HepG2 (cell line): ENCODE measurements around the gene SIGLEC1. TPM values are rescaled to one million over a fixed set of nuclear protein-coding genes. Genes with fewer than 3 reads are reported as not detected.

Source experiments
- CBX1 ChIP-seq: IDR thresholded peaks from one replicate; pipeline ENCODE4 v1.6.1; 2016; ENCODE audit warnings: antibody characterized with exemption, low read depth
- CBX2 ChIP-seq, 2 experiments: fragments of 200-600 bp in 1 of 2; sonication (generic); formaldehyde crosslinking in 1 of 2; IDR thresholded peaks; 2 replicates each; pipeline versions ENCODE4 v1.7.0 to v1.8.1; 2018 to 2022; ENCODE audit warnings: low read depth in 2 of 2, low read length in 1 of 2, mild to moderate bottlenecking in 1 of 2, missing genetic modification reagents in 1 of 2
- CC2D1A ChIP-seq: sonication (generic); formaldehyde crosslinking; IDR thresholded peaks from 2 replicates; pipeline ENCODE4 v1.8.1; 2023; ENCODE audit warnings: mild to moderate bottlenecking, missing genetic modification reagents
- EHMT2 ChIP-seq: fragments of 200-600 bp; sonication (generic); IDR thresholded peaks from 2 replicates; pipeline ENCODE4 v1.7.0; 2017; ENCODE audit warnings: antibody characterized with exemption, low read depth, low read length, borderline replicate concordance
- GLI4 ChIP-seq: sonication (generic); formaldehyde crosslinking; IDR thresholded peaks from 2 replicates; pipeline ENCODE4 v1.5.1; 2020; ENCODE audit warnings: missing genetic modification reagents, mild to moderate bottlenecking, moderate library complexity, borderline replicate concordance
- KLF11 ChIP-seq: IDR thresholded peaks from 2 replicates; pipeline ENCODE4 v1.6.1; 2016; ENCODE audit warnings: missing compliant biosample characterization
- NR2F1 ChIP-seq, 2 experiments: fragments of 450-650 bp in 1 of 2; formaldehyde crosslinking in 1 of 2; IDR thresholded peaks; 2 replicates each; pipeline versions ENCODE4 v1.5.0 to v1.6.1; 2016 to 2020; ENCODE audit warnings: mild to moderate bottlenecking in 1 of 2, missing compliant biosample characterization in 1 of 2, missing genetic modification reagents in 1 of 2, moderate library complexity in 1 of 2
- ZBTB21 ChIP-seq: sonication (generic); formaldehyde crosslinking; IDR thresholded peaks from 2 replicates; pipeline ENCODE4 v1.4.0; 2020; ENCODE audit warnings: missing genetic modification reagents
- ZNF3 ChIP-seq: IDR thresholded peaks from 2 replicates; pipeline ENCODE4 v1.7.0; 2017; ENCODE audit warnings: inconsistent platforms
- ZNF468 ChIP-seq: sonication (generic); formaldehyde crosslinking; IDR thresholded peaks from 2 replicates; pipeline ENCODE4 v1.8.0; 2022; ENCODE audit warnings: mild to moderate bottlenecking, moderate library complexity, missing genetic modification reagents
- ZNF558 ChIP-seq: sonication (generic); formaldehyde crosslinking; IDR thresholded peaks from 2 replicates; pipeline ENCODE4 v1.9.0; 2022; ENCODE audit warnings: mild to moderate bottlenecking, missing genetic modification reagents, borderline replicate concordance
- ZNF563 ChIP-seq: sonication (generic); formaldehyde crosslinking; IDR thresholded peaks from 2 replicates; pipeline ENCODE4 v1.8.0; 2022; ENCODE audit warnings: mild to moderate bottlenecking, moderate library complexity, missing genetic modification reagents
- polyA plus RNA-seq, 8 experiments: library from polyadenylated mRNA; depleted of rRNA in 3 of 8; stranded (reverse) in 7 of 8; unstranded in 1 of 8; fragments of >200 nt; fragmentation: Illumina TruSeq in 4 of 8; extraction: Trizol in 4 of 8; gene quantifications; 2 replicates each; pipeline versions ENCODE4 v1.2.1 to v1.2.3, GENCODE V29; 2011 to 2016; ENCODE audit warnings: low read depth in 4 of 8, missing spikeins in 1 of 8, mixed read lengths in 1 of 8; ENCODE audit not compliant: insufficient read depth in 1 of 8
- total RNA-seq, 5 experiments: library from RNA; depleted of rRNA; stranded (reverse); fragments of >200 nt; fragmentation: Illumina TruSeq; extraction: Trizol; gene quantifications; 2 replicates each; pipeline ENCODE4 v1.2.3, GENCODE V29; 2016; ENCODE audit warnings: low read depth in 1 of 5
- TF ChIP-seq, protein P1 (sequence below): sonication (generic); formaldehyde crosslinking; IDR thresholded peaks from 2 replicates; pipeline ENCODE4 v1.8.0; 2022; ENCODE audit warnings: mild to moderate bottlenecking, missing genetic modification reagents, moderate library complexity
- TF ChIP-seq, protein P2 (sequence below): sonication (generic); formaldehyde crosslinking; IDR thresholded peaks from 2 replicates; pipeline ENCODE4 v1.4.0; 2020; ENCODE audit warnings: missing genetic modification reagents
- TF ChIP-seq, protein P3 (sequence below): sonication (generic); formaldehyde crosslinking; IDR thresholded peaks from 2 replicates; pipeline ENCODE4 v1.5.1; 2020; ENCODE audit warnings: mild to moderate bottlenecking, missing genetic modification reagents, borderline replicate concordance
- TF ChIP-seq, protein P4 (sequence below): sonication (generic); formaldehyde crosslinking; IDR thresholded peaks from 2 replicates; pipeline ENCODE4 v1.8.1; 2023; ENCODE audit warnings: missing genetic modification reagents, inconsistent platforms, borderline replicate concordance
- TF ChIP-seq, protein P5 (sequence below): sonication (generic); formaldehyde crosslinking; IDR thresholded peaks from 2 replicates; pipeline ENCODE4 v1.8.1; 2022; ENCODE audit warnings: mild to moderate bottlenecking, missing genetic modification reagents

SIGLEC1 gene
- total and polyA plus RNA-seq, 2 of the 13 experiments (the other 11 are each of a cell fraction or from before 2014, with no cell fraction given), result 0.01 TPM; not detected in 1

DNA sequence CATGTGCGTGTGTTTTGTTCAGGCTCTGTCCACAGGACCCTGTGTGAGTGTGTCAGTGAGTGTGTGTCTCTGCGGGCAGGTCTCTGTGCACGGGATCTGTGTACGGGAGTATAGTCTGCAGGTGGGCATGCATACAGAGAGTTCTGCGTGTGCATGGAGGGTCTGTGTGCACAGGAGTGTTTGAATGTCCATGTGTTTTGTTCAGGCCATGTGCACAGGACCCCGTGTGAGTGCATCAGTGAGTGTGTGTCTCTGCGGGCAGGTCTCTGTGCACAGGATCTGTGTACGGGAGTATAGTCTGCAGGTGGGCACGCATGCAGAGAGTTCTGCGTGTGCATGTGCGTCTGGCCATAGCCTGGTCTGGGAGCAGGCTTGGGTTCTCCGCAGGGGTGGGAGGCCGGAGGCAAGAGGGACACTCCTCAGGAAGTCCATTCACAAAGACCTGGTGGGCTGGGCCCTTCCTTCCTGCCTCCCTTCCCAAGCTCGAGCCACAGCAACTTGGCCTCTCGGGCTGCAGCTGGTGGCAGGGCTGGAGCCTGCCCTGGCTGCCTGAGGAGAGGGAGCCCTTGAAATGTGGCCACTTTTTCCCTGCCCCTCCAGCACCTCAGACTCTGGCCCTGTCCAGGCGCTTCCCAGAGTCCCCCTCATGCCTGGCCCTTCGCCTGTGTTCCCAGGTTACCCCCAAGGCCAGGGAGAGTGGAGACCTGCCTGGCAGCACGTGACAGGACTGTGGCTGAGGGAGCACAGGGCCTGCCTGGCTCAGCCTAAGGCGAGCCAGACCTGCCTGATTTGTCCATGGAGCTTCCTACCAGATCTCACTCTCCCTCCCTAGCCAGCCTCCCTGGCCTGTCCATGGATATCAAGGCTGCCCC, 26.9 kb upstream of the SIGLEC1 start (continued):
- no peak; the same call in 1 of the 2 replicates for TF ChIP-seq ZNF563 (CRISPR knock-in tag)
- TF ChIP-seq ZNF558 (CRISPR knock-in tag), result no peak
- TF ChIP-seq NR2F1 (CRISPR knock-in tag; IDR thresholded peaks at IDR 0.05), result no peak
- TF ChIP-seq, protein P1, sequence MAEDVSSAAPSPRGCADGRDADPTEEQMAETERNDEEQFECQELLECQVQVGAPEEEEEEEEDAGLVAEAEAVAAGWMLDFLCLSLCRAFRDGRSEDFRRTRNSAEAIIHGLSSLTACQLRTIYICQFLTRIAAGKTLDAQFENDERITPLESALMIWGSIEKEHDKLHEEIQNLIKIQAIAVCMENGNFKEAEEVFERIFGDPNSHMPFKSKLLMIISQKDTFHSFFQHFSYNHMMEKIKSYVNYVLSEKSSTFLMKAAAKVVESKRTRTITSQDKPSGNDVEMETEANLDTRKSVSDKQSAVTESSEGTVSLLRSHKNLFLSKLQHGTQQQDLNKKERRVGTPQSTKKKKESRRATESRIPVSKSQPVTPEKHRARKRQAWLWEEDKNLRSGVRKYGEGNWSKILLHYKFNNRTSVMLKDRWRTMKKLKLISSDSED (CRISPR knock-in tag), result no peak
- TF ChIP-seq CBX1, result no peak
- no peak for TF ChIP-seq KLF11 (CRISPR knock-in tag)
- no peak for TF ChIP-seq EHMT2
- TF ChIP-seq, protein P2, sequence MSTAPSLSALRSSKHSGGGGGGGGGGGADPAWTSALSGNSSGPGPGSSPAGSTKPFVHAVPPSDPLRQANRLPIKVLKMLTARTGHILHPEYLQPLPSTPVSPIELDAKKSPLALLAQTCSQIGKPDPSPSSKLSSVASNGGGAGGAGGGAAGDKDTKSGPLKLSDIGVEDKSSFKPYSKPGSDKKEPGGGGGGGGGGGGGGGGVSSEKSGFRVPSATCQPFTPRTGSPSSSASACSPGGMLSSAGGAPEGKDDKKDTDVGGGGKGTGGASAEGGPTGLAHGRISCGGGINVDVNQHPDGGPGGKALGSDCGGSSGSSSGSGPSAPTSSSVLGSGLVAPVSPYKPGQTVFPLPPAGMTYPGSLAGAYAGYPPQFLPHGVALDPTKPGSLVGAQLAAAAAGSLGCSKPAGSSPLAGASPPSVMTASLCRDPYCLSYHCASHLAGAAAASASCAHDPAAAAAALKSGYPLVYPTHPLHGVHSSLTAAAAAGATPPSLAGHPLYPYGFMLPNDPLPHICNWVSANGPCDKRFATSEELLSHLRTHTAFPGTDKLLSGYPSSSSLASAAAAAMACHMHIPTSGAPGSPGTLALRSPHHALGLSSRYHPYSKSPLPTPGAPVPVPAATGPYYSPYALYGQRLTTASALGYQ, result no peak
- no peak for TF ChIP-seq ZNF3 (CRISPR knock-in tag)
- TF ChIP-seq CC2D1A, result no peak
- TF ChIP-seq, protein P3, sequence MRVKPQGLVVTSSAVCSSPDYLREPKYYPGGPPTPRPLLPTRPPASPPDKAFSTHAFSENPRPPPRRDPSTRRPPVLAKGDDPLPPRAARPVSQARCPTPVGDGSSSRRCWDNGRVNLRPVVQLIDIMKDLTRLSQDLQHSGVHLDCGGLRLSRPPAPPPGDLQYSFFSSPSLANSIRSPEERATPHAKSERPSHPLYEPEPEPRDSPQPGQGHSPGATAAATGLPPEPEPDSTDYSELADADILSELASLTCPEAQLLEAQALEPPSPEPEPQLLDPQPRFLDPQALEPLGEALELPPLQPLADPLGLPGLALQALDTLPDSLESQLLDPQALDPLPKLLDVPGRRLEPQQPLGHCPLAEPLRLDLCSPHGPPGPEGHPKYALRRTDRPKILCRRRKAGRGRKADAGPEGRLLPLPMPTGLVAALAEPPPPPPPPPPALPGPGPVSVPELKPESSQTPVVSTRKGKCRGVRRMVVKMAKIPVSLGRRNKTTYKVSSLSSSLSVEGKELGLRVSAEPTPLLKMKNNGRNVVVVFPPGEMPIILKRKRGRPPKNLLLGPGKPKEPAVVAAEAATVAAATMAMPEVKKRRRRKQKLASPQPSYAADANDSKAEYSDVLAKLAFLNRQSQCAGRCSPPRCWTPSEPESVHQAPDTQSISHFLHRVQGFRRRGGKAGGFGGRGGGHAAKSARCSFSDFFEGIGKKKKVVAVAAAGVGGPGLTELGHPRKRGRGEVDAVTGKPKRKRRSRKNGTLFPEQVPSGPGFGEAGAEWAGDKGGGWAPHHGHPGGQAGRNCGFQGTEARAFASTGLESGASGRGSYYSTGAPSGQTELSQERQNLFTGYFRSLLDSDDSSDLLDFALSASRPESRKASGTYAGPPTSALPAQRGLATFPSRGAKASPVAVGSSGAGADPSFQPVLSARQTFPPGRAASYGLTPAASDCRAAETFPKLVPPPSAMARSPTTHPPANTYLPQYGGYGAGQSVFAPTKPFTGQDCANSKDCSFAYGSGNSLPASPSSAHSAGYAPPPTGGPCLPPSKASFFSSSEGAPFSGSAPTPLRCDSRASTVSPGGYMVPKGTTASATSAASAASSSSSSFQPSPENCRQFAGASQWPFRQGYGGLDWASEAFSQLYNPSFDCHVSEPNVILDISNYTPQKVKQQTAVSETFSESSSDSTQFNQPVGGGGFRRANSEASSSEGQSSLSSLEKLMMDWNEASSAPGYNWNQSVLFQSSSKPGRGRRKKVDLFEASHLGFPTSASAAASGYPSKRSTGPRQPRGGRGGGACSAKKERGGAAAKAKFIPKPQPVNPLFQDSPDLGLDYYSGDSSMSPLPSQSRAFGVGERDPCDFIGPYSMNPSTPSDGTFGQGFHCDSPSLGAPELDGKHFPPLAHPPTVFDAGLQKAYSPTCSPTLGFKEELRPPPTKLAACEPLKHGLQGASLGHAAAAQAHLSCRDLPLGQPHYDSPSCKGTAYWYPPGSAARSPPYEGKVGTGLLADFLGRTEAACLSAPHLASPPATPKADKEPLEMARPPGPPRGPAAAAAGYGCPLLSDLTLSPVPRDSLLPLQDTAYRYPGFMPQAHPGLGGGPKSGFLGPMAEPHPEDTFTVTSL (CRISPR knock-in tag), result no peak
- no peak for TF ChIP-seq CBX2 (IDR thresholded peaks at IDR 0.05; ENCODE audit: low read depth, low read length)
- TF ChIP-seq CBX2 (CRISPR knock-in tag; IDR thresholded peaks at IDR 0.05; ENCODE audit: low read depth), result no peak
- no peak for TF ChIP-seq ZBTB21 (CRISPR knock-in tag)
- TF ChIP-seq, protein P4, sequence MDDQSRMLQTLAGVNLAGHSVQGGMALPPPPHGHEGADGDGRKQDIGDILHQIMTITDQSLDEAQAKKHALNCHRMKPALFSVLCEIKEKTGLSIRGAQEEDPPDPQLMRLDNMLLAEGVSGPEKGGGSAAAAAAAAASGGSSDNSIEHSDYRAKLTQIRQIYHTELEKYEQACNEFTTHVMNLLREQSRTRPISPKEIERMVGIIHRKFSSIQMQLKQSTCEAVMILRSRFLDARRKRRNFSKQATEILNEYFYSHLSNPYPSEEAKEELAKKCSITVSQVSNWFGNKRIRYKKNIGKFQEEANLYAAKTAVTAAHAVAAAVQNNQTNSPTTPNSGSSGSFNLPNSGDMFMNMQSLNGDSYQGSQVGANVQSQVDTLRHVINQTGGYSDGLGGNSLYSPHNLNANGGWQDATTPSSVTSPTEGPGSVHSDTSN (CRISPR knock-in tag), result no peak
- TF ChIP-seq, protein P5, sequence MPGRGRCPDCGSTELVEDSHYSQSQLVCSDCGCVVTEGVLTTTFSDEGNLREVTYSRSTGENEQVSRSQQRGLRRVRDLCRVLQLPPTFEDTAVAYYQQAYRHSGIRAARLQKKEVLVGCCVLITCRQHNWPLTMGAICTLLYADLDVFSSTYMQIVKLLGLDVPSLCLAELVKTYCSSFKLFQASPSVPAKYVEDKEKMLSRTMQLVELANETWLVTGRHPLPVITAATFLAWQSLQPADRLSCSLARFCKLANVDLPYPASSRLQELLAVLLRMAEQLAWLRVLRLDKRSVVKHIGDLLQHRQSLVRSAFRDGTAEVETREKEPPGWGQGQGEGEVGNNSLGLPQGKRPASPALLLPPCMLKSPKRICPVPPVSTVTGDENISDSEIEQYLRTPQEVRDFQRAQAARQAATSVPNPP (CRISPR knock-in tag), result no peak
- no peak for TF ChIP-seq GLI4 (CRISPR knock-in tag)
- TF ChIP-seq ZNF468, result no peak; the same call in 1 of the 2 replicates
